GM19467 (cell line): ENCODE results near the gene ZEB2.
A peak's percentile ranks its signal among the peaks of the same experiment; 100 is the strongest.

Experiments used
- ATAC-seq: cut with Tn5 transposase; IDR thresholded peaks from one replicate; pipeline ENCODE4 v1.9.1; 2021; ENCODE audit warnings: mild to moderate bottlenecking, moderate library complexity; ENCODE audit not compliant: unreplicated experiment

ZEB2 gene

DNA sequence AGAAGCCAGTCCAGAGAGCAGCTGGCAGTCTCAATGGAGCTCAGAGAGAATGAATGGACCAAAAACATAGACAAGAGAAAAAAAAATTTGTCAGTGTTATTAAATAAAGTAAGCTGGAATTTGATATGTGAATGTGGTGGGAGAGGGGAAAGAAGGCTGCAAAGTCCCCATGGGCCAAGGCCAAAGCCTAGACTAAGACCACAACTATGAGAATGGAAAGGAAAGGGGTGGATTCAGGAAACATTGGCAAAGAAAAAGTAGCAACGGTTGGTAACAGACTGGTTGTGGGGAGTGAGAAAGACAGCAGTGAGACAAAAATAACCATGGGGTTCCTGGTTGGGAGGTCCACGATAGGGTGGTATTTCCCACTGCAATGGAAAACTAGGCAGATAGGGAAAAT lies 47.0 kb downstream of the ZEB2 start:
- no peak for ATAC-seq

GRCh38 chr2:144472046-144472412 lies 47.9 kb downstream of the ZEB2 start:
- no peak for ATAC-seq

DNA sequence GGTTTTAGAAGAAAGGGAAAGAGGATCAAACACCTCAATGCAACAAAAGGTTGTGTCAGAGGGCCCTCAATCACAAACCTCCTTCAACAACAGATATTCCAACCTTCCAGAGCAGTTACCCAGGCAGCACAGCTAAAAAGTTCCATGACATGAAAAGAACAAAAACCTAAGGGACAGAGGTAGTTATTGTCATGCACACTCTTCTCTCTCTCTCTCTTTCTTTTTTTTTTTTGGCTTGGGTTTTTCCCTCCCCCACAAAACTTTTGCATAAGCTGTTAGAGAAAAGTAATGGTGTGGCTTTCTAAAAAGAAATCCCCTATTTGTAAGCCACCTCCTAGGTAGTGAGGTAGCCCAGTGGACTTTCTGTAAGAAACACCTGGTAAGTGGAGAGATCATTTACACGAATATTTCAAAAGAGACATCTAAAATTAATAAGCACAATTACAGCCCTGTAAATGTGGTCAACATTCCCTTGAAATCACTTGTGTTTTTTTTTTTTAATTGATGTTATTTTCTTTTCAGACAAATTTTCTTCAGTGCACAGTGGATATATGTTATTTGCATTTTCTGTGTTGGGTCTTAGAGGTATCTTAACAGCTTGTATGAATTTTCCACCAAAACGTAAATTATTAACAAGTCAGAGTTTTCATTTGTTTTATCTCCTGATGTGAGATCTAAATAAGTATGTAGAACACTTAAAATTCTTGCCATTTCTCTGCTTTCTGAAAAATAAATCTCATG lies 48.4 kb downstream of the ZEB2 start:
- peak; percentile 76 for ATAC-seq

DNA sequence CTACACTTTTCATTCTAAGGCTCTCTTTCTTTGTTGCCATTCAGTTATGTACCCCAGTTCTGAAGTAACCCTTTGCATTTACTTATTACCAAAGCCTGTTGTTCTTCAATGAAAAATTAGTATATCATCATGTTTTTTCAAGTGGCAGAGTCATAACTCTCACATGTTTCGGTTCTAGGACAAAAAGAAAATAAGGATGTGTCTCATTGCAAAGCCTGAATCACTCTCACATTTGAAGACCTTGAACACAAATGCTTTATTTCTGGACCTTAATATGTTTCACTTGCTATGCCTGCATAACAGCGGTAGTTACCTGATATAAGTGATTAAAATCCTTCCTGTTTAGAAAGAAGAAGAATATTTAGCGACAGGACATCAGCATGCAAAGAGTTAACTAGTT lies 49.1 kb downstream of the ZEB2 start:
- no peak for ATAC-seq

DNA sequence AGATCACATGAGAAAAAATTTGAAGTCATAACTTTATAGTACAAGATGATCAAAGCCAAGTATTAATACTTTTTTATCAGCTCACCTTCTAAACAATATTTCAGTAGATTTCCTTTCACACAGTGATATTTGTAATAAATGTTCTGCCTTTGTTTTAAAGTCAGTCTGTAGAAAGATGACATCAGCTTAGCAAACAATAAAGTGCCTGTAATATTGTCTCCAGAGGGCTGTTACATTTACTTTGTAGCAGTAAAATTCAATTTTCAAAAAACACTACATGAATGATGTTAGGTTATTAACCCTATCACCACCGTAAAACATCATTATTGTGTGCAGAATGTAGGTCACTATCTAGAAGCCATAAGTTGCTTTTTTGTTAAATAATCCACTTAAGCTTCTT lies 49.6 kb downstream of the ZEB2 start:
- ATAC-seq, result no peak

DNA sequence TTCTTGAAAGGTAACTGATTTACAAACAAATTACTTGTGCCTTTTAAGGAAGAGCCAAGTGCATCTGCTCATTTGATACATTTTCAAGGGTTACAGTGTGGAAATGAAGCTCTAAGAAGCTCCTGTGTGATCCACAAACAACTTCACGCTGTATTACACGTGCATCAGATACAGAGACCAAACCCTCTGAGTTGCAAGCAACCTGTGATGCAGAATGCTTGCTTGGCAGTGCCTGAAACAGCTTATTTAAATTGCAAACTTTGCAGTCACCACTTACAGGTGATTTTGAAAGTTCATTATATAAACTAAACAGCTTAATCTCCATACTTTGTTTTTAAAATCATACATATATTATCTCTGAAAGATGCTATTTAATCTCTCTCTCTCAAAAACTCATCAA lies 50.1 kb downstream of the ZEB2 start:
- no peak for ATAC-seq

DNA sequence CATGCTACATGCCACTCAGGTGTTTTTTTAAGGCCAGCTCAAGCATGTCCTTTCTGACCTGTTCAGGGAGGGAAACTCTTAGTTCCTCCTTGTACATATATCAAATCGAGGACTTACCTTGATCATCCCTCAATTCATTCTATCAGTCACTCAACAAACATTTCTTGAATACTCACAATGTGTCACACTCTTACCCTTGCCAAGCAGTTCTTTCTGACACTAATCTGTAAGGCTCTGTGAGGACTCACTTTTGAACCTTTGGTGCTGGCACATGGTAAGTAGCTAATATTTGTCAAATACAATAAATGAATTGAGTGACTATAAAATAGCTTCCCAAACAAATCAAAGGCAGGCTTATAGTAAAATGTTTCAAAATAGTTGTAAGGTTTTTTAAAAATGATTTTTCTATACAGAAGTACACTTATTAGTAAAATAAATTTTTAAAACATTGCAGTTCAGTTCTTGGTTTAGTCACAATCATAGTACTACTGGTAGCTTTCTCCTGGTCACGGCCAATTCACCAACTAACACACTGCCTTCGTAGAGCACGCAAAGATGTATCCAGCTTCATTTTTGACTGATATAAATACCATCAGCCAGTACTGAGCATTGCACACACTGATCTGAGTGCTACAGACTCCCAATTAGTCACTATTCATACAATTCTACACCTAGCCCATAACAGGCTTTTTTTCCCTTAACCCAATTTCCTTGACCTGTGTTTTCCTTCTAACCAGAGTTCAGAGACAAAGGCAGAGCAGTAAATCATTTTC lies 50.9 kb downstream of the ZEB2 start:
- ATAC-seq, result no peak

- ATAC-seq, result no peak
Measured at GRCh38 chr2:144467502-144468137, 52.3 kb downstream of the ZEB2 start.

DNA sequence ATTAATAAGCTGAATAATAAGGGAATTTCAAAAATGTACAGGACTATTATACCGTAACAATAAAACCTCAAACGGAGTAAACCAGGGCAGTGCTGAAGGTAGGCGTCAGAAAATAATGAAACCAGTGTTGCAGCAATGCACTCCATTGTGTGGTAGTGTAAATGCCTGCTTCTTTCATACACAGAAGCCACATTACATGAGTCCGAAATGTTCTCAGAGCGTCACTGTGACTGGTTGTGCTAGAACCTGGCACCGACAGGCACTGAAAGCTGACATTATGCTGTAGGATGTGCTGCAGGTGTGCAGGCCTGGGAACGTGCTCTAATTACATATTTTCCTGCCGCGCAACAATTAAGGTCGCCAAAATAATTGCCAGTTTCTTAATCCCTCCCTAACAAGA lies 53.3 kb downstream of the ZEB2 start:
- ATAC-seq, result no peak

- no peak for ATAC-seq
Measured at GRCh38 chr2:144465749-144466148, 54.2 kb downstream of the ZEB2 start.

DNA sequence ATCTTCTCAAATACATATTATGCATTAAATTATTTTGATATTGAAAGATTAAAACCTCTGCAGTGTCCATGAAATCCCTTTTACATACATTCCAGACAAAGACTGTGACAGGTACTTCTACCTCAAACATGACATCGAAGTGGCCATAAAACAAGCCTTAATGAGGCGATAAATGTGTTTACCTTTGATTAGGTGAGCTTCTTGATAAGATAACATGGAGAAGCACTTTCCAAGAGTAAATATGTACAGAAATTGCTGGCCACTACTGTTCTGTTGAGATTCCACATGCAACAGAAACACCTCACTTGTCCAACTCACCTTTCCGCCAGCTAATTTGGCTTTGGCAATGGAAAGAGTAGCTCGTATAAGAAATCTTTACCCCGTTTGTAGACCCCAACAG lies 55.2 kb downstream of the ZEB2 start:
- ATAC-seq, result no peak

- ATAC-seq, result no peak
Measured at GRCh38 chr2:144463266-144463665, 56.7 kb downstream of the ZEB2 start.

GRCh38 chr2:144462266-144462665 lies 57.7 kb downstream of the ZEB2 start:
- no peak for ATAC-seq

DNA sequence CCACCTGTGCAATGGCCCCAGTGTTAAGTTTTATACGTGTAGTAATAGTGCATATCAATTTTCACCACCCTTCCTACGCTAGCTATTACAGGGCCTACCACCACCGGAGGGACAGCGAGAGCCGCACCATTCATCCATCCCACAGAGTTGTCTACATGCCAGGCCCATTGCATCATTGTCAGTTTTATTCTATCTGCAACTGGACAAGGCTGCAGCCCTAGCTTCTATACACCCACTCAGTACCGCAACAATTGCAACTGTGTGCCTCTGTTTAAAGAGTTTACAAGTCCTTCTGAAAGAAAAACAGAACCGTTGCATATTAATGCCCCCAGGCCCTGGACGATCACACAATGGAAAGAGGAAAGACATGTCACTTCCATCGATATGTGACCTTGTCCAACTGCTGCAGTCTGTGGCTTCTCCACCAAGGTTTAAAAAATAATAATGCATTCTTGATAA lies 58.6 kb downstream of the ZEB2 start:
- no peak for ATAC-seq

GRCh38 chr2:144460727-144461307 lies 59.1 kb downstream of the ZEB2 start:
- ATAC-seq, result no peak

GRCh38 chr2:144459937-144460336 lies 60.0 kb downstream of the ZEB2 start:
- no peak for ATAC-seq

DNA sequence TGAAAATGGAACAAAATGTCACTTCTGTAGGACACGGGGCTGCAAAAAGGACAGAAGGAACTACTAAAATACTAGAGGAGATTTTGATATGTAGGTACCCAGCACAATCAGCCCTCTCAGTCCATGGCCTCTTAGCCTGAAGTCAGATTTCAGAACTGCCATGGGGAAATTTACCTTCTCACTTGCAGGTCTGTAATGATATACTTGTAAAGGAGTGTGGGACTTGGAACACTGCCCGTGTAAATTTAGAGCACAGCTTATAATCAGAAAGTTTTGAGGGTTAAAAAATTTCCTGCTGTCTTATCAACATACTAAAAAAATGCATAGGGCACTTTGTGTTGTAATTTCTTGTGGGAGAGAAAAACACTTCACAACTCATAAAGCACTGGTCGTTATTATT lies 60.6 kb downstream of the ZEB2 start:
- no peak for ATAC-seq

- ATAC-seq, result no peak
Measured at GRCh38 chr2:144458541-144458940, 61.4 kb downstream of the ZEB2 start.

DNA sequence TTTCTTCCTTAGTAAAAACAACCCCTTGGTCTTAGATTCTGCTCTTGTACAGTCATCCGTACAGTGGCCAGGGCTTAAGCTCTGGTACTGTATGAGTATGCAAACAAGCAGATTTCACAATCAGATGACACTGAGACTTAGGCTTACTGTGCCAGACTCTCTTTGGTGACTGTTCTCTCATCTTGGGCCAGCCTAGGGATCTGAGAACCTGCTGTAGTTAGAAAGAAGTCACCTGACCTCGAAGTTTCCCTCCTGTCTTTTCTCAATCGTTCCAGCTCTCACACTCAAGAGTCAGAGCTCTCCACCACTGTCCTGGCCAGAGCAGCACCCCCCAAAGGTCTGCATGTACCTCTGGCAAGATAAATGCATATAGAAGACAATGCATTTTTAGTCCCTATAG lies 63.2 kb downstream of the ZEB2 start:
- ATAC-seq, result peak; percentile 74

GRCh38 chr2:144455987-144456386 lies 63.9 kb downstream of the ZEB2 start:
- no peak for ATAC-seq

DNA sequence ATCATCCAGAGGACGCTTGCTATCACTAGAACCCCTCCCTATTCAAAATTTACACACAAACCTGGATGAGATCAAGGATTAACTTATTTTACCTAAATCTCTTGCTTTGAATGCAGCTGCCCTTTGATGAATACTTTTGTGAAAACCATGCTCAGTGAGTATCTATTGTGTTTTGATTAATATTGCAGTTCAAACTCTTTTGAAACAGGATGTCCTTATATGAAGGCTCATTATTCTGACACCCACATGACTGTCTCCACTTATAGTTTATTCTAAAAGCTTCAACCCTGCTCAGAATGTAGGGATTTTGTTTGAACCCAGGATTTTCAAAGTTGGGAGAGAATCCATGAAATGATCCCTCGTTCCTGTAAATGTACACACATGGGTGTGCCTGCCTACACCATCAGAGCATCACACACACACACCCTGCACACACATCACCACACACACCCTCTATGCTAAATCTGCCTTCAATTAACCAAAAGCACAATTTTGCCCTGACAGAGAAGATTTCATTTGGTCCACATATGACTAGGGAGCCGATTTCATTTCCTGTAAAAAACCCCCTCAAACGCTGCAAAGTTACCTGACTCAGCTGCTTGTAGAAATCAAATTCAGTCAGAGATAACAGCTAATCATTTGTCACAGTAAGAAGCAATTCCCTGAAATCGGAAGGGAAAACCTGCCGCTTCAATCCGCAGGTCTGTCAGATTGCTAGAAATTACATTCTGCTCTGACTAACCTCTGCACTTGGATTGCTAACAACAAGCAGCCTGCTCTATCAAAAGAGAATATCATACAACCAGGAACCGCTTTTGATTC lies 65.2 kb downstream of the ZEB2 start:
- ATAC-seq, result no peak
